Mesendoderm (in vitro differentiated cells): ENCODE data around the gene HLA-DMA.

Source experiments
- DNase-seq: peaks from one replicate; pipeline ENCODE4 v3.0.0; 2013
- H2AK5ac ChIP-seq: 2 replicates; pipeline ENCODE4 v1.6.1; 2013; ENCODE audit warnings: low read length, inconsistent platforms
- H2BK120ac ChIP-seq: 2 replicates; pipeline ENCODE4 v1.6.1; 2013; ENCODE audit warnings: low read depth, mild to moderate bottlenecking, low read length, moderate library complexity, mixed read lengths
- H2BK15ac ChIP-seq: replicated peaks from 2 replicates; pipeline ENCODE4 v1.6.1; 2013; ENCODE audit warnings: low read depth, mild to moderate bottlenecking, moderate library complexity
- H2BK5ac ChIP-seq: 2 replicates; pipeline ENCODE4 v1.6.1; 2013; ENCODE audit warnings: low read length, inconsistent platforms
- H3K18ac ChIP-seq: 2 replicates; pipeline ENCODE4 v1.6.1; 2013; ENCODE audit warnings: mild to moderate bottlenecking, low read length, mixed read lengths
- H3K23ac ChIP-seq: one replicate; pipeline ENCODE4 v1.6.1; 2013; ENCODE audit warnings: low read length
- H3K27ac ChIP-seq: 2 replicates; pipeline ENCODE4 v1.5.1; 2013; ENCODE audit warnings: low read depth, mild to moderate bottlenecking, inconsistent platforms, low read length, moderate library complexity
- H3K27me3 ChIP-seq: 2 replicates; pipeline ENCODE4 v1.6.1; 2013; ENCODE audit warnings: low read length, control low read depth, mild to moderate bottlenecking, inconsistent platforms; ENCODE audit not compliant: insufficient read depth, poor library complexity
- H3K36me3 ChIP-seq: 2 replicates; pipeline ENCODE4 v1.6.1; 2013; ENCODE audit warnings: low read length, inconsistent platforms; ENCODE audit not compliant: control insufficient read depth, insufficient read depth
- H3K4ac ChIP-seq: one replicate; pipeline ENCODE4 v1.6.1; 2013; ENCODE audit warnings: low read depth, mild to moderate bottlenecking, low read length, moderate library complexity
- H3K4me1 ChIP-seq: 2 replicates; pipeline ENCODE4 v1.6.1; 2013; ENCODE audit warnings: low read depth, low read length, inconsistent platforms; ENCODE audit not compliant: control insufficient read depth
- H3K4me2 ChIP-seq: 2 replicates; pipeline ENCODE4 v1.6.1; 2013; ENCODE audit warnings: low read length
- H3K4me3 ChIP-seq: 2 replicates; pipeline ENCODE4 v1.5.1; 2013; ENCODE audit warnings: mild to moderate bottlenecking, low read length
- H3K56ac ChIP-seq: one replicate; pipeline ENCODE4 v1.6.1; 2013; ENCODE audit warnings: low read length
- H3K79me1 ChIP-seq: 2 replicates; pipeline ENCODE4 v1.6.1; 2013; ENCODE audit warnings: low read length, inconsistent platforms
- H3K79me2 ChIP-seq: 2 replicates; pipeline ENCODE4 v1.6.1; 2013; ENCODE audit warnings: mild to moderate bottlenecking, low read length; ENCODE audit not compliant: control insufficient read depth, insufficient read depth
- H3K9ac ChIP-seq: 2 replicates; pipeline ENCODE4 v1.6.1; 2013; ENCODE audit warnings: low read length, inconsistent platforms
- H4K5ac ChIP-seq: one replicate; pipeline ENCODE4 v1.6.1; 2013; ENCODE audit warnings: low read length
- H4K8ac ChIP-seq: one replicate; pipeline ENCODE4 v1.6.1; 2013; ENCODE audit warnings: low read depth, mild to moderate bottlenecking, control low read depth, low read length, moderate library complexity
- WGBS: extraction: QIAGEN DNeasy Blood & Tissue Kit; methylation state at CpG from one replicate; pipeline ENCODE4 v1.1.7; 2013; ENCODE audit warnings: low lambda C conversion rate, missing lambda C conversion rate; ENCODE audit not compliant: insufficient coverage; ENCODE audit errors: extremely low coverage; 5-methylcytosine and 5-hydroxymethylcytosine counted together

Gene HLA-DMA

GRCh38 chr6:32964776-32965175 is 11.9 kb upstream of the HLA-DMA start:
- no peak overlapping the region for H3K27ac ChIP-seq
- H3K18ac ChIP-seq: no peak overlapping the region
- no peaks in the 10 kb centered on the region for H3K27me3 ChIP-seq
- no peak overlapping the region for H4K8ac ChIP-seq
- H3K56ac ChIP-seq: no peak overlapping the region
- no peak overlapping the region for H3K4me3 ChIP-seq
- no peak overlapping the region for H3K4me2 ChIP-seq
- no peak for DNase-seq
- H2BK5ac ChIP-seq: no peak overlapping the region
- no peak overlapping the region for H4K5ac ChIP-seq
- H3K4me1 ChIP-seq: peaks cover 8% of the 10 kb centered on the region
- no peak overlapping the region for H2AK5ac ChIP-seq
- H2BK120ac ChIP-seq: no peak overlapping the region
- H3K36me3 ChIP-seq: no peaks in the 10 kb centered on the region
- WGBS: no CpG with 5 or more reads among the region's 5 CpGs
- H3K79me2 ChIP-seq: peaks cover 25% of the 10 kb centered on the region
- no peak overlapping the region for H3K23ac ChIP-seq
- H3K4ac ChIP-seq: no peak overlapping the region
- no peak overlapping the region for H3K9ac ChIP-seq
- peaks cover 9% of the 10 kb centered on the region for H3K79me1 ChIP-seq
- H2BK15ac ChIP-seq: no peak overlapping the region

- H3K79me1 ChIP-seq: peaks cover 9% of the 10 kb centered on the region
- no peak overlapping the region for H3K4ac ChIP-seq
- WGBS: no CpG with 5 or more reads among the region's 1 CpG
- no peaks in the 10 kb centered on the region for H3K27me3 ChIP-seq
- no peak overlapping the region for H3K4me3 ChIP-seq
- H2BK5ac ChIP-seq: no peak overlapping the region
- no peak overlapping the region for H2AK5ac ChIP-seq
- H3K4me1 ChIP-seq: peaks cover 8% of the 10 kb centered on the region
- no peak overlapping the region for H3K27ac ChIP-seq
- no peak overlapping the region for H2BK15ac ChIP-seq
- no peak overlapping the region for H3K23ac ChIP-seq
- no peak overlapping the region for H4K8ac ChIP-seq
- DNase-seq: no peak
- no peak overlapping the region for H3K4me2 ChIP-seq
- no peak overlapping the region for H3K18ac ChIP-seq
- H3K79me2 ChIP-seq: peaks cover 19% of the 10 kb centered on the region
- H2BK120ac ChIP-seq: no peak overlapping the region
- no peak overlapping the region for H3K56ac ChIP-seq
- no peaks in the 10 kb centered on the region for H3K36me3 ChIP-seq
- no peak overlapping the region for H3K9ac ChIP-seq
- no peak overlapping the region for H4K5ac ChIP-seq
These were observed 11.0 kb upstream of the HLA-DMA start for GRCh38 chr6:32963866-32964265.

GRCh38 chr6:32962213-32962826 is 9.4 kb upstream of the HLA-DMA start:
- H2AK5ac ChIP-seq: no peak overlapping the region
- no peak overlapping the region for H4K5ac ChIP-seq
- no CpG with 5 or more reads among the region's 1 CpG for WGBS
- H3K27me3 ChIP-seq: no peaks in the 10 kb centered on the region
- no peak for DNase-seq
- H3K4ac ChIP-seq: no peak overlapping the region
- H3K4me3 ChIP-seq: no peak overlapping the region
- H4K8ac ChIP-seq: no peak overlapping the region
- H2BK15ac ChIP-seq: no peak overlapping the region
- no peak overlapping the region for H3K18ac ChIP-seq
- H3K4me2 ChIP-seq: no peak overlapping the region
- no peak overlapping the region for H3K27ac ChIP-seq
- H3K79me2 ChIP-seq: peaks cover 16% of the 10 kb centered on the region
- H3K9ac ChIP-seq: no peak overlapping the region
- H3K23ac ChIP-seq: no peak overlapping the region
- no peak overlapping the region for H3K56ac ChIP-seq
- H3K36me3 ChIP-seq: no peaks in the 10 kb centered on the region
- H2BK5ac ChIP-seq: no peak overlapping the region
- peaks cover 8% of the 10 kb centered on the region for H3K4me1 ChIP-seq
- peaks cover 9% of the 10 kb centered on the region for H3K79me1 ChIP-seq
- no peak overlapping the region for H2BK120ac ChIP-seq

- Histone ChIP-seq H3K4me2 (no peak overlapping the region), H3K79me2 (peaks cover 4% of the 10 kb centered on the region), H3K9ac (no peak overlapping the region), H2BK15ac (no peak overlapping the region), H3K23ac (no peak overlapping the region), H4K8ac (no peak overlapping the region), H3K4me3 (no peak overlapping the region), H3K79me1 (peaks cover 4% of the 10 kb centered on the region), H2BK120ac (no peak overlapping the region), H3K4ac (no peak overlapping the region), H3K4me1 (no peaks in the 10 kb centered on the region), H3K56ac (no peak overlapping the region), H4K5ac (no peak overlapping the region), H3K18ac (no peak overlapping the region), H2BK5ac (no peak overlapping the region), H2AK5ac (no peak overlapping the region), H3K27ac (no peak overlapping the region), H3K27me3 (no peaks in the 10 kb centered on the region), H3K36me3 (no peaks in the 10 kb centered on the region)
- DNase-seq: no peak
- WGBS: no CpG with 5 or more reads among the region's 5 CpGs
These were observed 7.7 kb upstream of the HLA-DMA start for GRCh38 chr6:32960563-32960962.

GRCh38 chr6:32956176-32956575 is 3.3 kb upstream of the HLA-DMA start:
- DNase-seq: no peak
- Histone ChIP-seq H3K79me2 (peaks cover 2% of the 10 kb centered on the region), H2AK5ac (no peak overlapping the region), H4K8ac (no peak overlapping the region), H3K4me1 (peaks cover 3% of the 10 kb centered on the region), H3K4me3 (no peak overlapping the region), H3K27me3 (no peaks in the 10 kb centered on the region), H3K79me1 (peaks cover 2% of the 10 kb centered on the region), H3K4me2 (no peak overlapping the region), H4K5ac (no peak overlapping the region), H3K9ac (no peak overlapping the region), H3K56ac (no peak overlapping the region), H2BK15ac (no peak overlapping the region), H3K4ac (no peak overlapping the region), H3K36me3 (no peaks in the 10 kb centered on the region), H2BK5ac (no peak overlapping the region), H3K27ac (no peak overlapping the region), H3K18ac (no peak overlapping the region), H2BK120ac (no peak overlapping the region), H3K23ac (no peak overlapping the region)
- WGBS: no CpG with 5 or more reads among the region's 2 CpGs
